Measurements from ENCODE around the gene NFATC2IP. TPM values are rescaled to one million over a fixed set of nuclear protein-coding genes. Genes with fewer than 3 reads are reported as not detected.
A peak's percentile ranks its signal among the peaks of the same experiment; 100 is the strongest.

The NFATC2IP gene
- total and polyA plus RNA-seq, 9 of the 15 experiments (the other 6 are each of a cell fraction or from before 2014, with no cell fraction given), result 15.6 to 106 (median 46.9) TPM

DNA sequence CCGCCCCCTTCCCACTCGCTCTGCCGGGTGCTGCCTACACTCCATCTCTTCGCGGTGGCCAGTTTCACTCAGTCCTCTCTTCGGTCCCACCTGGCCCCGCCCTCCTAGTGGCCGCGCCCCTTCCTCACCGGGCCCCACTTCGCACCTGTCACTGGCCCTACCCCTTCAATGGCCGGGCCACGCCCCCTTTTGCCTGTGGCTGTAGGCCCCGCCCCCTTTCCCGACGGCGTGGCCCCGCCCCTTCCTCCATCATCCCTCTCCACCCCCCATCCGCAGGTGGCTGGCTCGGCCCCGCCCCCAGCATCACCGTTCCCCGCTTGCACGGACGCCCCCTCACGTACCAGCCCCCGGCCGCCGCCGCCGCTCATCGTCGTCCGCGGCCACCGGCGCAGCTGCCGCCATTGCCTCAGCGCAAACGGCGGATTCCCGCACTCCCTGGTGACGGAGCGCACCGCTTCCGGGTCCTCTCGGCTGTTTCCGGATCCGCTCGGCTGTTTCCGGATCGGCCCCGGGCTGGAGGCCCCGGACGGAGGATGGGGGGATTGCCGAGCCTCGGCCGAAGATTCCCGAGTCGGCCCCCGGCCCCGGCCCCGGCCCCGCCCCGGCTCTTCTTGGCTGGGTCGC, 25.9 kb upstream of the NFATC2IP start, which contains the start of gene RABEP2 (continued):
- TF ChIP-seq, protein P1, sequence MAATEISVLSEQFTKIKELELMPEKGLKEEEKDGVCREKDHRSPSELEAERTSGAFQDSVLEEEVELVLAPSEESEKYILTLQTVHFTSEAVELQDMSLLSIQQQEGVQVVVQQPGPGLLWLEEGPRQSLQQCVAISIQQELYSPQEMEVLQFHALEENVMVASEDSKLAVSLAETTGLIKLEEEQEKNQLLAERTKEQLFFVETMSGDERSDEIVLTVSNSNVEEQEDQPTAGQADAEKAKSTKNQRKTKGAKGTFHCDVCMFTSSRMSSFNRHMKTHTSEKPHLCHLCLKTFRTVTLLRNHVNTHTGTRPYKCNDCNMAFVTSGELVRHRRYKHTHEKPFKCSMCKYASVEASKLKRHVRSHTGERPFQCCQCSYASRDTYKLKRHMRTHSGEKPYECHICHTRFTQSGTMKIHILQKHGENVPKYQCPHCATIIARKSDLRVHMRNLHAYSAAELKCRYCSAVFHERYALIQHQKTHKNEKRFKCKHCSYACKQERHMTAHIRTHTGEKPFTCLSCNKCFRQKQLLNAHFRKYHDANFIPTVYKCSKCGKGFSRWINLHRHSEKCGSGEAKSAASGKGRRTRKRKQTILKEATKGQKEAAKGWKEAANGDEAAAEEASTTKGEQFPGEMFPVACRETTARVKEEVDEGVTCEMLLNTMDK (IDR thresholded peaks at IDR 0.05; ENCODE audit: borderline replicate concordance, insufficient read depth, low read depth, low read length, poor library complexity, severe bottlenecking), result no peak
- no peak for TF ChIP-seq ZNF133 (CRISPR knock-in tag; IDR thresholded peaks at IDR 0.05)
- no peak for TF ChIP-seq PHB (CRISPR knock-in tag; IDR thresholded peaks at IDR 0.05)
- no peak for TF ChIP-seq KHSRP (IDR thresholded peaks at IDR 0.05)
- no peak for TF ChIP-seq ZNF75A (CRISPR knock-in tag; IDR thresholded peaks at IDR 0.05)
- no peak for TF ChIP-seq ZNF174 (CRISPR knock-in tag; IDR thresholded peaks at IDR 0.05)
- no peak for TF ChIP-seq DACH1 (IDR thresholded peaks at IDR 0.05; ENCODE audit: partially characterized antibody)
- no peak for TF ChIP-seq ZNF146 (CRISPR knock-in tag; IDR thresholded peaks at IDR 0.05; ENCODE audit: unreplicated experiment)
- TF ChIP-seq TGIF2 (CRISPR knock-in tag; IDR thresholded peaks at IDR 0.05), result no peak
- TF ChIP-seq PATZ1 (CRISPR knock-in tag; IDR thresholded peaks at IDR 0.05; ENCODE audit: borderline replicate concordance), result no peak
- TF ChIP-seq STAT6 (CRISPR knock-in tag; IDR thresholded peaks at IDR 0.05), result no peak
- TF ChIP-seq CREB1 (IDR thresholded peaks at IDR 0.05), result peak; percentile 62
- peak; percentile 63; the same call in 1 of the 2 replicates for TF ChIP-seq CREB1 (CRISPR knock-in tag; IDR thresholded peaks at IDR 0.05)
- TF ChIP-seq CBFA2T3 (IDR thresholded peaks at IDR 0.05), result no peak
- TF ChIP-seq STAG1 (CRISPR knock-in tag; IDR thresholded peaks at IDR 0.05; ENCODE audit: borderline replicate concordance), result no peak
- peak in 1 of 2 experiments; percentile 57; a peak in 1 of 4 replicates for TF ChIP-seq SIN3A (IDR thresholded peaks at IDR 0.05; ENCODE audit: borderline replicate concordance in 2 of 2, control insufficient read depth in 1 of 2, low read depth in 2 of 2, low read length in 2 of 2)
- TF ChIP-seq ZKSCAN8 (CRISPR knock-in tag; IDR thresholded peaks at IDR 0.05), result no peak
- TF ChIP-seq, protein P2, sequence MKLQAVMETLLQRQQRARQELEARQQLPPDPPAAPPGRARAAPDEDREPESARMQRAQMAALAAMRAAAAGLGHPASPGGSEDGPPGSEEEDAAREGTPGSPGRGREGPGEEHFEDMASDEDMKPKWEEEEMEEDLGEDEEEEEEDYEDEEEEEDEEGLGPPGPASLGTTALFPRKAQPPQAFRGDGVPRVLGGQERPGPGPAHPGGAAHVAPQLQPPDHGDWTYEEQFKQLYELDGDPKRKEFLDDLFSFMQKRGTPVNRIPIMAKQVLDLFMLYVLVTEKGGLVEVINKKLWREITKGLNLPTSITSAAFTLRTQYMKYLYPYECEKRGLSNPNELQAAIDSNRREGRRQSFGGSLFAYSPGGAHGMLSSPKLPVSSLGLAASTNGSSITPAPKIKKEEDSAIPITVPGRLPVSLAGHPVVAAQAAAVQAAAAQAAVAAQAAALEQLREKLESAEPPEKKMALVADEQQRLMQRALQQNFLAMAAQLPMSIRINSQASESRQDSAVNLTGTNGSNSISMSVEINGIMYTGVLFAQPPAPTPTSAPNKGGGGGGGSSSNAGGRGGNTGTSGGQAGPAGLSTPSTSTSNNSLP (IDR thresholded peaks at IDR 0.05; ENCODE audit: borderline replicate concordance, low read depth, low read length), result no peak
- no peak for TF ChIP-seq KDM2B (CRISPR knock-in tag; IDR thresholded peaks at IDR 0.05)
- no peak for TF ChIP-seq KLF1 (tag; IDR thresholded peaks at IDR 0.05)
- TF ChIP-seq NONO (IDR thresholded peaks at IDR 0.05; ENCODE audit: low read depth in 2 of 2, low read length in 1 of 2), result no peak

Data from K562 (cell line).